DMS153 (cell line): ENCODE results near the gene ZNF615.
"Not testable (repeated sequence)": the region's sequence is repeated elsewhere in the genome, so short reads cannot be mapped to it uniquely, and the experiment has no call there.

Source experiments
- DNase-seq: peaks from one replicate; lab custom pipeline; 2025; lab: John Stamatoyannopoulos, UW

The ZNF615 gene

DNA sequence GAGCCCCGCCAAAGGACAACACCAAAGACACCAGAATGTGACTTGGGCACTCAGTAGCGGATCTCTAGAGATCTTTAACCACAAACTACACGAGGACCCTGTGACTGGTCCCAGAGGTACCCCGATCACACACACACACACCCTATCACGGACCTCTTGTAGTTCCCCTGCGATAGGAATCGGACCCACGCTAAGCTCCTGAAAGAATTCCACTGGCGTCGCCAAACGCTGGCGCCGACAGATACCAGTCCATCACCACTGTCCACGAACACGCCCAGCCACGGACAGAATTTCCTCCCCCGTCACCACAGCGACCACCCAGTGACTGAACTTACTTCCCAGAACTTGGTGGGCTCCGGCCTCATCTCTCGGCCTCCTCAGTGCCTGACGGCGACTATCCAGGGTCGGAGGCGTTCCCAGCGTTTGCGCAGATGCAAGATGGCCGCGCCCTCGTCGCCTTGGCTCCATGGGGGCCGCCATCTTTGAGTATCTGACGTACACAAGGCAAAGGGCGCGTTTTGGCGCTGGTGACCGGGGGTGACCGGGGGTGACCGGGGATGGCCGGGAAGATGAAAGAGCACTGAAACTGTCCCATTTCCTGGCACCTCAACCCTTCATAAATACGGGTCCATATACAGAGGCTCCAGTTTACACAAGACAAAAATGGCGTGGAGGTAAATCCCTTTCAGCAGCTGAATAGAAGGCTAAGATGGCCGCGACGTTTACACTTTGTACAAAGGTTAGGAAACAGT lies at the start of gene ZNF615:
Gene ZNF615, minus strand, starts transcription at position 406 of the 752 bp plus-strand sequence. CDS start 4,500 bp downstream, outside the sequence.
- peak; percentile 63 for DNase-seq

DNA sequence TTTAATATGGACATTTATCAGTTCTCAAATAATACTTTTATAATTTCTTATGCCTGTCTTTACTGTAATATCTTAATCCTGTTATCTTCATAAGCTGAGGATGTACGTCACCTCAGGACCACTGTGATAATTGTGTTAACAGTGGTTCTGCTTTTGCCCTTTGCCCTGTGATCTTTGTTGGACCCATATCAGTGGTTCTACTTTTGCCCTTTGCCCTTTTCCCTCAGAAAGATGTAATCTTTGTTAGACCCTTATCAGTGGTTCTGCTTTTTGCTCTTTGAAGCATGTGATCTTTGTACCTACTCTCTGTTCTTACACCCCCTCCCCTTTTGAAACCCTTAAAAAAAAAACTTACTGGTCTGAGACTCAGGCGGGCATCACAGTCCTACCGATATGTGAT lies 48.5 kb upstream of the ZNF615 start:
- DNase-seq, result not testable (repeated sequence)

DNA sequence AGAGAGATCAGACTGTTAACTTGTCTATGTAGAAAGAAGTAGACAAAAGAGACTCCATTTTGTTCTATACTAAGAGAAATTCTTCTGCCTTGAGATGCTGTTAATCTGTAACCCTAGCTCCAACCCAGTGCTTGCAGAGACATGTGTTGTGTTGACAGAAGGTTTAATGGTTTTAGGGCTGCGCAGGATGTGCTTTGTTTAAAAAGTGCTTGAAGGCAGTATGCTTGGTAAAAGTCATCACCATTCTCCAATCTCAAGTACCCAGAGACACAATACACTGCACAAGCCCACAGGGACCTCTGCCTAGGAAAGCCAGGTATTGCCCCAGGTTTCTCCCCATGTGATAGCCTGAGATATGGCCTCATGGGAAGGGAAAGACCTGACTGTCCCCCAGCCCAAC lies 43.7 kb upstream of the ZNF615 start:
- peak; percentile 68 for DNase-seq

DNA sequence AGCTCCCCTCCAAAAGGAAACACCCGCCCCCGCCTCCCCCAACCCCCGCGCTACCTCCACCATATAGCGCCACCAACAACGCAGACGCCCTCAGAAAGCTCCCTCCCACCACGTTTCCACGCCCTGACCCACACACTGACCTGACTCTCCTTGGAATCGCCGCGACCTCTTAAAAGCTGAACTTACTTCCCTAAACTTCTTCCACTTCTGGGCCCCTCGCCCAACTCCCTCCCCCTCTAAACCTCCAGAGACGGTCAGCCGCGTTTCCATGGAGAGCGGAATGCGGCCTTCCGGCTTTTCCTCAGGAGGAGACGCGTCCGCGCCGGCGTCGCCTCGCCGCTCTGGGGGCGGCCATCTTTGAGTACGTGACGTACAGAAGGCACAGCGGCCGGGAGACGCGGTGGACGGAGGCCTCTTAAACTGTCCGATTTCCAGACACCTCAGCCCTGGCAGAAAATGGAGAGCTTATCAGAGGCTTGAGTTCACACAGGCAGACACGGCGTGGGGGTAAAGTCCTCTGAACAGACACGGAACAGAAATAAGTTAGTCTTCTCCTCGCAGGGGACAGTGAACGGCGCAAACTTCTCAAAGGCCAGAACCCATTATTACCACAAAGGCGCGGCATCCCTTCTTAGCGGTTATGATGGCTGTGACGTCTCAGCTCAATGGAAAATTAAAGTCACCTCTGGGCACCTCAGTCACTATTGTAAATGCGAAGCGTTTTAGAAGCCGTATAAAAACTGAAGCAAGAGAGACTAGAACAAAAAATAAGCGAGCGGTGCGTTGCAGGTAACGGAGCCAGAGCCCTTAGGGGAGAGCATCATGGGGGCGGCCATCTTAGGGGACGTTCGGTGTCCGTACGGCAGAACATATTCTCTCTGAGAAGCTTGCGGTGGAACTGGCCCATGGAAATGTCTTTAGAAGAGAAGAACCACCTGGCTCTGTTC lies 40.8 kb upstream of the ZNF615 start, which contains the start of gene ZNF432:
Gene ZNF432, minus strand, starts transcription at position 284 of the 947 bp plus-strand sequence. CDS start 1,970 bp downstream, outside the sequence.
- peak; percentile 79 for DNase-seq

DNA sequence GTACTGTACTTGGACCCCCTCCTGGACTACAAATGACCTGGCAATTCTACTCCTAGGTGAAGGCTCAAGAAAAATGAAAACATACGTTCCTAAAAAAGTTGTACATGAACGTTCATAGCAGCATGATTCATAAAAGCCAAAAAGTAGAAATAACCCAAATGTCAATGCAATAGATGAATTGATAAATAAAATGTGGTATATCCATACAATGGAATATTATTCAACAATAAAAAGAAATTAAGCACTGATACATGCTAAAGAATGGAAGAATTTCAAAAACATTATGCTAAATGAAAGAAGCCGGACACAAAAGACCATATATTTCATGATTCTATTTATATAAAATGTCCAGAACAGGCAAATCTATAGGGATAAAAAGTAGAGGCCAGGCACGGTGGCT lies 31.2 kb upstream of the ZNF615 start:
- no peak for DNase-seq

DNA sequence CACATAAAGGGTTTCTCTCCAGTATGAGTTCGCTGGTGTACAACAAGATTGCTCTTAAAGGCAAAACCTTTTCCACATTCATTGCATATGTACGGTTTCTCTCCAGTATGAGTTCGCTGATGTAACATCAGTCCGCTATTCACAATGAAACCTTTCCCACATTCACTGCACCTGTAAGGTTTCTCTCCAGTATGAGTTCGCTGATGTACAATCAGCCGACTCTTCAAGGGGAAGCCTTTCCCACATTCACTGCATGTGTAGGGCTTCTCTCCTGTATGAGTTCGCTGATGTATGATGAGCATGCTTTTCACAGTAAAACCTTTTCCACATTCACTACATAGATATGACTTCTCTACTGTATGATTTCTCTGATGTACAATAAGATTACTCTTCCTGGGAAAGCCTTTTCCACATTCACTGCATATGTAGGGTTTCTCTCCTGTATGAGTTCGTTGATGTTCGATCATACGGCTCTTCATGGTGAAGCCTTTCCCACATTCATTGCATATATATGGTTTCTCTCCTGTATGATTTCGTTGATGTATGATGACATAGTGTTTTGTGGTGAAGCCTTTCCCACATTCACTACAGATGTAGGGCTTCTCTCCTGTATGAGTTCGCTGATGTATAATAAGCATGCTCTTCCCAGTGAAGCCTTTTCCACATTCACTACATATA lies 26.2 kb upstream of the ZNF615 start:
- DNase-seq, result no peak

DNA sequence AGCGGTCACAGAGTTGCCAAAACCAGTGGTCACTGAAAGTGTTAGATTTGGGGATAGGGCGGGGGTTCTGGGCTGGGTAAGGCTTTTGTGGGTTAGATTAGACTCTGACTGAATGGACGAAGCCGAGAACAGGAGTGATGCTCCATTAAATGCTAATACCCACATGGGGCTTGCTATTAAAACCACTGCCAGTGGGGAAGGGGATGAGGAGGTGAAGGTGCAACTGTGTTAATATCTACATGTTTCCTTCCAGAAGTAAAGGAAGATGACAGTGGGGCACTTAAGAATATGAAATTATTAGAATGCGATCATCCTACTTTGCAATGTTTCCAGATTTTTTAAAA lies 20.7 kb upstream of the ZNF615 start:
- DNase-seq, result no peak

DNA sequence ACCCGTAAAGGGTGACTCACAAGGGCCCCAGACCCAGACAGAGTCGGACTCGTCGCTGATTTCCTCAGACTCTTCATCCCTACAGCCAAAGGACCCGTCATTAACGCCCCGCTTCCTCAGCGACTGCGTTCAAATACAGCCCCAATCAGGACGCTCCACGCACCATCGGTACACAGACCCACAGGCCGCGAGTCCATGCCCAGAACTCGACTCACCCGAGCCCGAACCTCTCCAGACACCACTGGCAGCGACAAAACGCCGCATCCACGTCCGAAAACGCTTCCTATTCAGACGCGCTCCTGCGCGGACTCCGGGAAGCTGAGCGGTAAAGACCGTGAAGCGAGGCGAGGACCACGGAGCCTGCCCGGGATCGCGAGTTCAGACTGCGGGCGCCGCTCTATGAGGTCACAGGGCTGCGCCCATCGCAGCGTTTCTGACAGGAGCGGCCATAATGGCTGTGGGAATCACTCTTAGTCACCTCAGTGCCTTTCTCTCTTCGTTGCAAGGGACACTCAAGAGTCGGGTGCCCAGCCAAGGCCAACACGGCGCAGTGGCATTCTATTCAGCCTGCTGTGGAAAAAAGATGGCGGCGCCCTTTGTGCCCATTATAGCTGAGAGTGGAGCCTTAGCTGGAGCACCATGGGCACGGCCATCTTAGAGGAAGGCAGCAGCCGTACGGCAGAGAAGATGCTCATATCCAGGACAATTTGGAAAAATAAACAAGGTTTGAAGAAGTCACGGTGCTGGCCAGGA lies 20.2 kb upstream of the ZNF615 start, which contains the start of gene ZNF614:
Gene ZNF614, minus strand, starts transcription at position 353 of the 753 bp plus-strand sequence. CDS start 2,634 bp downstream, outside the sequence.
- peak; percentile 76 for DNase-seq

DNA sequence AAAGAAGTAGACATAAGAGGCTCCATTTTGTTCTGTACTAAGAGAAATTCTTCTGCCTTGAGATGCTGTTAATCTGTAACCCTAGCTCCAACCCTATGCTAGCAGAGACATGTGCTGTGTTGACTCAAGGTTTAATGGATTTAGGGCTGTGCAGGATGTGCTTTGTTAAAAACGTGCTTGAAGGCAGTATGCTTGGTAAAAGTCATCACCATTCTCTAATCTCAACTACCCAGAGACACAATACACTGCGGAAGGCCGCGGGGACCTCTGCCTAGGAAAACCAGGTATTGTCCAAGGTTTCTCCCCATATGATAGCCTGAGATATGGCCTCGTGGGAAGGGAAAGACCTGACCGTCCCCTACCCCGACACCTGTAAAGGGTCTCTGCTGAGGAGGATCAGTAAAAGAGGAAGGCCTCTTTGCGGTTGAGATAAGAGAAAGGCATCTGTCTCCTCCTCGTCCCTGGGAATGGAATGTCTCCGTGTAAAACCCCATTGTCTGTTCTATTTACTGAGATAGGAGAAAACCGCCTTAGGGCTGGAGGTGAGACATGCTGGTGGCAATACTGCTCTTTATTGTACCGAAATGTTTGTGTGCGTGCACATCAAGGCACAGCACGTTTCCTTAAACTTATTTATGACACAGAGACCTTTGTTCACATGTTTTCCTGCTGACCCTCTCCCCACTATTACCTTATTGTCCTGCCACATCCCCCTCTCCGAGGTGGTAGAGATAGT lies 18.4 kb upstream of the ZNF615 start:
- not testable (repeated sequence) for DNase-seq

DNA sequence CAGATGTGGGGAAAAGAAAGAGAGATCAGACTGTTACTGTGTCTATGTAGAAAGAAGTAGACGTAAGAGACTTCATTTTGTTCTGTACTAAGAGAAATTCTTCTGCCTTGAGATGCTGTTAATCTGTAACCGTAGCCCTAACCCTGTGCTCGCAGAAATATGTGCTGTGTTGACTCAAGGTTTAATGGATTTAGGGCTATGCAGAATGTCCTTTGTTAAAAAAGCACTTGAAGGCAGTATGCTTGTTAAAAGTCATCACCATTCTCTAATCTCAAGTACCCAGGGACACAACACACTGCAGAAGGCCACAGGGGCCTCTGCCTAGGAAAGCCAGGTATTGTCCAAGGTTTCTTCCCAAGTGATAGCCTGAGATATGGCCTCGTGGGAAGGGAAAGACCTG lies 16.5 kb upstream of the ZNF615 start:
- DNase-seq, result not testable (repeated sequence)

DNA sequence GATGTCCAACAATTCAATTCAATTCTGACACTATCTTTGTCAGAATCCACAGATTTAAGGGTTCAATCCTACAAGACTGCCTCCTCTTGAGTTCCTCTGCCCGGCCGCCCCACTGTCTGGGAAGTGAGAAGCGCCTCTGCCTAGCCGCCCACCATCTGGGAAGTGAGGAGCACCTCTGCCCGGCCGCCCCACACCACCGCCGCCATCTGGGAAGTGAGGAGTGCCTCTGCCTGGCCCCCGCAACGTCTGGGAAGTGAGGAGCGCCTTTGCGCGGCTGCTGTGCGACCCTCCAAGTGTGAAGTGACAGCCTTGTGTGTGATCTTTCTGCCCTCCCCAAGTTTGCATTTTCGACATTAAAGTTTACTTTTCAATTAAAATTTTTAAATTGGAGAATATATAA lies 14.2 kb upstream of the ZNF615 start:
- DNase-seq, result no peak

DNA sequence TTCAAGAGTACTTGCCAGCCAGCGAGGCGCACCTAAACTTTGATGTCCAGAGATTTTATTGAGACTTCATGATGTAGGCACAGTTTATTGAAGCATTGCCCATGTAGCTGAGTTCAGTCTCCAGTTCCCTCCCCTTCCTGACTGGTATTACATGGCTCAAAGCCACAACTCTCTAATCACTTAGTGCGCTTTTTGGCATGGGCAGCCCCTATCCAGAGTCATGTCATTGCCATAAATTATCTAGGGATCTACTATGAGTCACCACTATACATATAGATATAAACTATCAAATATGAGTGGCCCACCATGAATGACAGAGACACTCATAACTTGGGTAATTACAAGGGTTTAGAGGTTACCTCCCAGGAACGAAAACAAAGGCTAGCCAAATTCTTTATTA lies 12.5 kb upstream of the ZNF615 start:
- DNase-seq, result no peak

DNA sequence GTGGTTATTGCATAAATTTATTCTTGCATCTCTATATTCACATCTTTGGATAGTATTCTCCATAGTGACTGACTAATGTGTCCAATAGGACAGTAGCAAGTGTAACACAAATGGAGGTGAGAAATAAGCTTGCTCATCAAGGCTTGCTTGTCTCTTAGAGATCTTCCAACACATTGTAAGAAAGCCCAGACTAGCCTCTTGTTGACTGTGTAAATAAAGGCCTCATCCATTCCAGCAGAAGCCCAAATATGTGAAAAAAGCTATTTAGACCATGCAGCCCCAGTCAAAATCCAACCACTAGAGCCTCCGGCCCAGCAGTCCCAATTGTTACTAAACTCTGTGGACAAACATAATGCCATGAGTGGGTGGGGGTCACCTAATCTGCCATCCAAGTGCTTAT lies 2.7 kb upstream of the ZNF615 start:
- no peak for DNase-seq

DNA sequence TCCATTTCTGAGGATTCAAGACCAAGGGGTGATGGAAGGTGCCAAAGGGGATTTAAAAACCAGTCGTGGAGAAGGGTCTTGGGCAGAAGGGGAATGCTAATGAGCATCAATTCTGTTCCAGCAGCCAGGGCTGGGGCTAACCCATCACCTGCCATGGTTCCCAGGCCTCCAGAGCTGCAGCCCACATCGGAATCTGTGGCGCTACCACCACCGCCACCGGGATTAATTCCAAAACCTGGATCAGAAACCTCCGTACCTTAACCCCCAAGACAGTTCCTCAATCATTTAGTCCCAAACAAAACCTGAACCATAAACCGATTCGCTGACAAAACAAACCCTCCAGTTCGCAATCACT lies 583 bp downstream of the ZNF615 start:
- DNase-seq, result no peak

DNA sequence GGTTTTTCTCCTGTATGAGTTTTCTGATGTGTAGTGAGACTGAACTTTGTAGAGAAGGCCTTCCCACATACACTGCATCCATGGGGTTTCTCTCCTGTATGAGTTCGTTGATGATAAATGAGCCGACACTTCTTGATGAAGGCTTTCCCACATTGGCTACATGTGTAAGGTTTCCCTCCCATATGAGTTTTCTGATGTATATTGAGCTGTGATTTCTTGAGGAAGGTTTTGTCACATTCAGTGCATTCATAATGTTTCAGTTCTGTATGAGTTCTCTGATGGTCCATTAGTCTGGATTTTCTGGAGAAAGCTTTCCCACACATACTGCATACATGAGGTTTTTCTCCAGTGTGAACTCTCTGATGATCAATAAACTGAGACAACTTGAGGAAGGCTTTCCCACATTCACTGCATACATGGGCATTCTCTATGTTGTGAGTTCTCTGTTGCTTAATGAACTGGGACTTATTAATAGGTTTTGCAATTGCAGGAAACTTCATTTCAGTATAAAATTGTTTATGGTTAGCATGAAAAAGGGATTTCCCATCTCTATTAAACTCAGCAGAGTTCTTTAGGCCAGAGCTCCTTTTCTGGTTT lies 13.9 kb downstream of the ZNF615 start:
- no peak for DNase-seq

DNA sequence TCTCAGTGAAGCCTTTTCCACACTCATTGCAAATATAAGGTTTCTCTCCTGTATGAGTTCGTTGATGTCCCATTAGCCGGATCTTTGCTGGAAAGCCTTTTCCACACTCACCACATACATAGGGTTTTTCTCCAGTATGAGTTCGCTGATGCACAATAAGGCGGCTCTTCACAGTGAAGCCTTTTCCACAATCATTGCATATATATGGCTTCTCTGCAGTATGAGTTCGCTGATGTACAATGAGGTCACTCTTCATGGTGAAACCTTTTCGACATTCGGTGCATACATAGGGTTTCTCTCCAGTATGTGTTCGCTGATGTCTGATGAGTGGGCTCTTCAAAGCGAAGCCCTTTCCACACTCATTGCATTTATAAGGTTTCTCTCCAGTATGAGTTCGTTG lies 14.6 kb downstream of the ZNF615 start:
- DNase-seq, result no peak

DNA sequence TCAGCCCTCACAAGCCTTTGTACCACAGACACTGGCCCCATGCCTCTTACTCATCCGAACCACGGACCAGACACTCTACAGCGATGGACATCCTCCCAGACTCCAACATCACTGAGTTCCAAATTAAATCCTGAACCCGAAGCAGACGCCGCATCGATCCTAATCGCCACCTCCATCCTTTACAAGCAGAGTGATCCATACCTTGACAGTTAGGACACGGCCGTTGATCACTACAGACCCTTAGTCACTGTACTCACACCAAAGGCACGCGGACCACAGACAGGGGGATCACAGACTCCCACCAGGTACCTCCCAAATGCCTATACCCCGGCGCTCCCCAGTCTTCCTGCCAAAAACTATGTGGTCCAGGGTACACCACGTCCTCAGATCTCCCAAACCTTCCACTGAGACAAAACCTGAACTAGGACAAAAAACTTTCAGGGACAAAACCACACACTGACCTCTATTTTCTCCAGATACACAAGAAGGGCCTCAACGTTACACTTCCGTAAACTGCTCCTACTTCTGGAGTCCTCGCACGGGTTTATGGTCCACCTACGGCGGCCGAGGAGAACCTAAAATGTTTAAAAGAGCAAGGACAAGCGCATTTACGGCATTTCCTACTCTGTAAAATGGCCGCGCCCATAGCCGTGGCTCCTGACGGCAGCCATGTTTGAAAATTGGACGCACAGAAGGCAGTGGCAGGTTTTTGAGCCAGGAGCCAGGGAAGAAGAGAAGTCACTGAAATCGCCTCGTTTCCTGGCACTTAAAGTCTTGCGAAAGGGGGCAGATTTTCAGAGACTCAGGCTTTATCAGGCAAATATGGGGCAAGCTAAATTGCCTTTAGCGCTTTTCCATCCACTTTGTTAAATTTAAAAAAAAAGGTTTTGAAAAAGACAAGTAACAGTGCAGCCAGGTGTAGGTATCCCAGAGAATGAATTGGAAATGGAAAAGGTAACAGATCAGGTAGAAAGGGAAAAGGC lies 21.4 kb downstream of the ZNF615 start, which contains the start of gene ZNF350:
Gene ZNF350, minus strand, starts transcription at position 532 of the 983 bp plus-strand sequence. CDS start 12,480 bp downstream, outside the sequence.
- peak; percentile 91 for DNase-seq

DNA sequence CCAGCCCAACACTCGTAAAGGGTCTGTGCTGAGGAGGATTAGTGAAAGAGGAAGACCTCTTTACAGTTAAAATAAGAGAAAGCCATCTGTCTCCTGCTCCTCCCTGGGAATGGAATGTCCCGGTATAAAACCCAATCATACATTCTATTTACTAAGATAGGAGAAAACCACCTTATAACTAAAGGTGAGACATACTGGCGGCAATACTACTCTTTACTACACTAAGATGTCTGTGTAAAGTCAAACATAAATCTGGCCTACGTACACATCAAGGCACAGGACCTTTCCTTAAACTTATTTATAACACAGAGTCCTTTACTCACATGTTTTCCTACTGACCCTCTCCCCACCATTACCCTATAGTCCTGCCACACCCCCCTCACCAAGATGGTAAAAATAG lies 24.6 kb downstream of the ZNF615 start:
- no peak for DNase-seq

DNA sequence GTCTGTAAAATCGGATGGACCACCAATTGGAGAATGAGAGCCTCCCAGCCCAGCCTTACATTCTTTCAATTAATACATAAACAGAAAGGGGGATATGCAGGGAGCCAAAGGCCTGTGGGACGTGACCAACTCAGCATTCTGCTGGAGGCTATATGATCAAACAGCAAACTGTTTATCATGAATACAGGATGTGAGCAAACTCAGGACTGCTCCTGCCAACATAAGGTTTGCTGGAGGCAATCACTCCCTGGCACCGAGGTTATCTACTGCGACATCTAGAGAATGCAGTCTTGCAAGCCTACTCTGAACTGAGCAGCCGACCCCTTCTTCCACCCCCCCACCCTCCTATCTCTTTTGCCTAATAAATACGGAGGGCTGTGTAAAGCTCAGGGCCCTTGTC lies 27.1 kb downstream of the ZNF615 start:
- DNase-seq, result not testable (repeated sequence)
